ENCODE data around the gene TAF11L5.
"Not testable (repeated sequence)": the region's sequence is repeated elsewhere in the genome, so short reads cannot be mapped to it uniquely, and the experiment has no call there.

Gene TAF11L5

DNA sequence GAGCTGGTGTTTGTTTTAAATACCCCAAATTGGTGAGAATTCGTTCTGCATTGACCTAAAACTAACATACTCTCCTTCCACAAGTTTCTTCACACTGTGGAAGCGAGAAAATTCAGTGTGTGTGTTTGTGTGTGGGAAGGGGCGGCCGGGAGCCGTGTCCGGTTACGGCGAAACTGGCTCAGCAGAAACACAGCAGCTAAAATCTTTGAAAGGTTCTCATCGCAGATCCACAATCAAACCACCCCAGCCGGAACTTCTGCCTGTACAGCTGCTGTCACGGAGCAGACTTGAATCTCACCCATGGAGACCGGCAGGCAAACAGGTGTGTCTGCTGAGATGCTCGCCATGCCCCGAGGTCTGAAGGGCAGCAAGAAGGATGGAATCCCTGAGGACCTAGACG, 7.0 kb upstream of the TAF11L5 start, which contains the start of gene TAF11L3:
TAF11L3 (plus strand) TSS at position 301 of the 400 bp plus-strand sequence.
- not testable (repeated sequence) for H3K4me1 ChIP-seq (ENCODE audit: control insufficient read depth, insufficient read depth, low read length); H3K4me3 ChIP-seq (ENCODE audit: low read length); H3K27ac ChIP-seq (ENCODE audit: low read depth, low read length); H3K36me3 ChIP-seq (ENCODE audit: control insufficient read depth, insufficient read depth, low read length); H3K9ac ChIP-seq (ENCODE audit: low read length); H3K27me3 ChIP-seq (ENCODE audit: control insufficient read depth, insufficient read depth, low read length)

DNA sequence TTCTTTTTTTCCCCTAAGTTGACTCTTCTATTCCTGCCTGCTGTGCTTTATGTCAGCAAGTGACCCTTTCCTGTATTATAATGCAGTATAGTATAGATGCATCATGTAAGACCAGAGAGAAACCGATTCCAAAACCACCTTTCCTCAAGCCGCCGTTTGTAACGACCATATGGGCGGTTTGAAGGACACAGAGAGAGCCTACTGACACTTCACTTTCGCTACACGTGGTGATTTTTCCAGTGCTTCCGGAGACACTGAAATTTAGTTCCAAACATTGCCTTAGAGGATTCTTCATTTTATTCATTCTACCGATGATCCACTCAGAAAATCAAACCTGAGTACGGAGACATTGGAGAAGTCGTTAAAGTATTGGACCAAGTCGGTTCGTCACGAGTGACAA, 5.5 kb upstream of the TAF11L5 start:
- not testable (repeated sequence) for H3K27me3 ChIP-seq (ENCODE audit: control insufficient read depth, insufficient read depth, low read length); H3K9ac ChIP-seq (ENCODE audit: low read length); H3K4me1 ChIP-seq (ENCODE audit: control insufficient read depth, insufficient read depth, low read length); H3K27ac ChIP-seq (ENCODE audit: low read depth, low read length); H3K36me3 ChIP-seq (ENCODE audit: control insufficient read depth, insufficient read depth, low read length); H3K4me3 ChIP-seq (ENCODE audit: low read length)

GRCh38 chr5:17521501-17521900, 3.5 kb upstream of the TAF11L5 start, which contains the start of gene TAF11L4:
TSS of gene TAF11L4 (plus strand) at chr5:17521801.
- not testable (repeated sequence) for H3K36me3 ChIP-seq (ENCODE audit: control insufficient read depth, insufficient read depth, low read length); H3K27me3 ChIP-seq (ENCODE audit: control insufficient read depth, insufficient read depth, low read length)

GRCh38 chr5:17526504-17526903, 1.5 kb downstream of the TAF11L5 start:
- H3K27ac ChIP-seq (ENCODE audit: low read depth, low read length); H3K4me1 ChIP-seq (ENCODE audit: control insufficient read depth, insufficient read depth, low read length); H3K36me3 ChIP-seq (ENCODE audit: control insufficient read depth, insufficient read depth, low read length); H3K4me3 ChIP-seq (ENCODE audit: low read length); H3K9ac ChIP-seq (ENCODE audit: low read length); H3K27me3 ChIP-seq (ENCODE audit: control insufficient read depth, insufficient read depth, low read length): not testable (repeated sequence)

More at GRCh38 chr5:17521501-17521900, 3.5 kb upstream of the TAF11L5 start, which contains the start of gene TAF11L4:
- H3K4me3 ChIP-seq (ENCODE audit: low read length); H3K9ac ChIP-seq (ENCODE audit: low read length); H3K4me1 ChIP-seq (ENCODE audit: control insufficient read depth, insufficient read depth, low read length); H3K27ac ChIP-seq (ENCODE audit: low read depth, low read length): not testable (repeated sequence)

DNA sequence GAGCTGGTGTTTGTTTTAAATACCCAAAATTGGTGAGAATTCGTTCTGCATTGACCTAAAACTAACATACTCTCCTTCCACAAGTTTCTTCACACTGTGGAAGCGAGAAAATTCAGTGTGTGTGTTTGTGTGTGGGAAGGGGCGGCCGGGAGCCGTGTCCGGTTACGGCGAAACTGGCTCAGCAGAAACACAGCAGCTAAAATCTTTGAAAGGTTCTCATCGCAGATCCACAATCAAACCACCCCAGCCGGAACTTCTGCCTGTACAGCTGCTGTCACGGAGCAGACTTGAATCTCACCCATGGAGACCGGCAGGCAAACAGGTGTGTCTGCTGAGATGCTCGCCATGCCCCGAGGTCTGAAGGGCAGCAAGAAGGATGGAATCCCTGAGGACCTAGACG, 3.3 kb downstream of the TAF11L5 start, which contains the start of gene TAF11L6:
TAF11L6 (plus strand) TSS at position 301 of the 400 bp plus-strand sequence.
- H3K4me1 ChIP-seq (ENCODE audit: control insufficient read depth, insufficient read depth, low read length); H3K36me3 ChIP-seq (ENCODE audit: control insufficient read depth, insufficient read depth, low read length); H3K27me3 ChIP-seq (ENCODE audit: control insufficient read depth, insufficient read depth, low read length); H3K4me3 ChIP-seq (ENCODE audit: low read length); H3K27ac ChIP-seq (ENCODE audit: low read depth, low read length); H3K9ac ChIP-seq (ENCODE audit: low read length): not testable (repeated sequence)
